D721Med (cell line): ENCODE measurements around the gene ICA1.
"Not testable (repeated sequence)": the region's sequence is repeated elsewhere in the genome, so short reads cannot be mapped to it uniquely, and the experiment has no call there.

Experiments
- DNase-seq: peaks from one replicate; pipeline ENCODE4 v3.0.0; 2011; ENCODE audit warnings: low spot score; ENCODE audit not compliant: insufficient read length
- FAIRE-seq: peaks from 2 replicates; lab custom pipeline; 2011; peaks lifted over from hg19 to GRCh38; lab: Jason Lieb, UNC
- CTCF ChIP-seq: IDR thresholded peaks from 2 replicates; pipeline ENCODE4 v1.5.1; 2012; ENCODE audit warnings: mild to moderate bottlenecking, control low read depth; ENCODE audit not compliant: insufficient read depth; ENCODE audit errors: missing control alignments

The ICA1 gene

DNA sequence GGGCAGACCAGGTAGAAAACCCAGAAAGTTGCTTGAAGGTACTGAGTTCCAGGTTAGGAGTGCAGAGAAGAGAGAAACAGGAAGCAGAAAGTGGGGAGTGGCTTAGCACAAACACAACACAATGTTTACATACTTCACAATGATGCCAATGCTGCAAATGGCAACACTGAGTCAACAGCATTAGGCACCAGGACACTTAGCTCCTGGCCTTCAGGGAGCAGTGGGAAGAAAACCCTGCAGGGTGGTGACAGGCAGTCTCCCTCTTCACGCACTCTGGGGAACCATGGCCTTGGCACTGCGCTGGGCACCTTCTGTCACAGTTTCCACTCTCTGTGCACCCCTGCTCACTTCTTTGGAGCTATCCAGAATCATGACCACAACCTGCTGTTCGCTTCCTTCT, 7.3 kb downstream of the ICA1 start:
- DNase-seq: no peak
- no peak for FAIRE-seq
- no peak for TF ChIP-seq CTCF

- FAIRE-seq (no peak), DNase-seq (no peak)
- no peak for TF ChIP-seq CTCF
Measured at GRCh38 chr7:8254215-8254614, 7.8 kb downstream of the ICA1 start.

GRCh38 chr7:8251195-8251594, 10.8 kb downstream of the ICA1 start:
- FAIRE-seq: no peak
- no peak for DNase-seq
- TF ChIP-seq CTCF: no peak

DNA sequence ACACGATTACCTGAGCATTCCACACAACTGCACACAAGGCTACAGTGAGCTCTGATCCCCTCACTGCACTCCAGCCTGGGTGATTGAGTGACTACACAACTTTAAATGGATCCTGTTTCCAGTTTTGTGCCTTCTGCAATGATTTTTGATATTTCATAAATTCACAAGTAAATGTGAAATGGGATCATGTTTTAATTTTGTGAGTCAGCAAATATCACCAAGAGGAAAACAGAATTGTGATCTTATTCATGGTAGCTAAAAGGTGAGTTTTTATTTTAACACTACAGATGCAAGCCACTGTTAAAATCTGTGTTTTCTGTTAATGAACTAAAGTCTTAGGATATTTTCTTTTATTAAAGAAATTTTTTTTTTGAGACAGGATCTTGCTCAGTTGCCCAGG, 11.4 kb downstream of the ICA1 start:
- DNase-seq: no peak
- FAIRE-seq: no peak
- TF ChIP-seq CTCF: no peak

DNA sequence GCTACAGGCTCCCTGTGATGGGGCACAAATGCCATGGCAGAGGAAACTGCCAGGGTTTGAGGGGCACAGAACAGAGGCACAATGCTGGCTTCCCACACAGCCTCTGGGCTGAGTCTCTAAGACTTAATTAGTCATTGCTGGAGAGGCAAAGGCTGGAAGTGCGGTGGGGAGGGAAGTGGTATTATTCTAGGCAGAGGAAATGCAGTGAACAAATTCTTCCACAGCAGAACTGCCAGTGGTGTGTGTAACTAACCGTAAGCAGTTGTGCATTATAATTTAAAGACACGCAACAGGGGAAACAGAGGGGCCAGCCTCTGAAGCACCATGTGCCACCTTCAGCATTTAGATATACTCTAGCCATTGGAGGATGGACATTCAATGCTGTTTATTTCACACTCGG, 12.8 kb downstream of the ICA1 start:
- DNase-seq (no peak), FAIRE-seq (no peak)
- TF ChIP-seq CTCF: no peak

GRCh38 chr7:8246020-8246419, 15.9 kb downstream of the ICA1 start:
- DNase-seq (no peak), FAIRE-seq (no peak)
- no peak for TF ChIP-seq CTCF

- FAIRE-seq, DNase-seq: not testable (repeated sequence)
Measured at GRCh38 chr7:8245032-8245431, 16.9 kb downstream of the ICA1 start.

GRCh38 chr7:8243059-8243458, 18.9 kb downstream of the ICA1 start:
- not testable (repeated sequence) for FAIRE-seq, DNase-seq

DNA sequence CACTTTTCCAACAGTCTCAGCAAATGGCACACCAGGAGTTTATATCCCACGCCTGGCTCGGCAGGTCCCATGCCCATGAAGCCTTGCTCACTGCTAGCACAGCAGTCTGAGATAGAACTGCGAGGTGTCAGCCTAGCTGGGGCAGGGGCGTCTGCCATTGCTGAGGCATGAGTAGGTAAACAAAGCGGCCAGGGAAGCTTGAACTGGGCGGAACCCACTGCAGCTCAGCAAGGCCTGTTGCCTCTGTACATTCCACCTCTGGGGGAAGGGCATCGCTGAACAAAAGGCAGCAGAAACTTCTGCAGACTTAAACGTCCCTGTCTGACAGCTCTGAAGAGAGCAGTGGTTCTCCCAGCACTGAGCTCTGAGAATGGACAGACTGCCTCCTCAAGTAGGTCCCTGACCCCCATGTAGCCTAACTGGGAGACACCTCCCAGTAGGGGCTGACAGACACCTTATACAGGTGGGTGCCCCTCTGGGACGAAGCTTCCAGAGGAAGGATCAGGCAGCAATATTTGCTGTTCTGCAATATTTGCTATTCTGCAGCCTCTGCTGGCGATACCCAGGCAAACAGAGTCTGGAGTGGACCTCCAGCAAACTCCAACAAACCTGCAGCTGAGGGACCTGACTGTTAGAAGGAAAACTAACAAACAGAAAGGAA, 22.1 kb downstream of the ICA1 start:
- not testable (repeated sequence) for DNase-seq, FAIRE-seq
